GM12865 (cell line): ENCODE results near the gene PPCDC.

Experiments
- DNase-seq: peaks from one replicate; pipeline ENCODE4 v3.0.0; 2010; ENCODE audit warnings: low read depth
- H3K4me3 ChIP-seq: 2 replicates; pipeline ENCODE4 v1.5.1; 2011; ENCODE audit warnings: mild to moderate bottlenecking, low read depth, low read length, control low read depth
- CTCF ChIP-seq: IDR thresholded peaks from 2 replicates; pipeline ENCODE4 v1.5.1; 2011; ENCODE audit warnings: low read length, control low read depth, low read depth, inconsistent platforms; ENCODE audit not compliant: insufficient read depth; ENCODE audit errors: missing control alignments

PPCDC gene

GRCh38 chr15:75098404-75098803, 75.0 kb downstream of the PPCDC start:
- no peak for TF ChIP-seq CTCF
- no peak for DNase-seq
- H3K4me3 ChIP-seq = no peak overlapping the region
